Panc1 (cell line): Measurements from ENCODE around the gene MEIOB.

Experiments
- CTCF ChIP-seq: fragments of 450-650 bp; IDR thresholded peaks from 2 replicates; pipeline ENCODE4 v1.5.1; 2017; ENCODE audit warnings: mild to moderate bottlenecking
- POLR2AphosphoS5 ChIP-seq: IDR thresholded peaks from 2 replicates; pipeline ENCODE4 v1.6.1; 2012; ENCODE audit warnings: mild to moderate bottlenecking, low read depth, low read length, moderate library complexity
- SIN3A ChIP-seq: IDR thresholded peaks from 2 replicates; pipeline ENCODE4 v1.6.1; 2012; ENCODE audit warnings: low read depth, mild to moderate bottlenecking, low read length, moderate library complexity, borderline replicate concordance; ENCODE audit not compliant: insufficient read depth

GRCh38 chr16:1877804-1878203 is 5.8 kb upstream of the MEIOB start:
- TF ChIP-seq CTCF (no peak), SIN3A (no peak), POLR2AphosphoS5 (no peak)
